ENCODE data around the gene KIAA1217.

GRCh38 chr10:24289235-24289634 is 80.3 kb downstream of the KIAA1217 start:
- TF ChIP-seq ZNF416 (CRISPR knock-in tag; IDR thresholded peaks at IDR 0.05) = no peak
- no peak for TF ChIP-seq CTCF (IDR thresholded peaks at IDR 0.05)
- no peak for TF ChIP-seq CREM (CRISPR knock-in tag; IDR thresholded peaks at IDR 0.05)
- TF ChIP-seq JUN (CRISPR knock-in tag; IDR thresholded peaks at IDR 0.05) = no peak
- no peak for TF ChIP-seq NR3C1 (CRISPR knock-in tag; conservative IDR thresholded peaks at IDR 0.05; ENCODE audit: low read depth)
- TF ChIP-seq NR1H2 (CRISPR knock-in tag; IDR thresholded peaks at IDR 0.05) = no peak
